Lower leg skin (tissue), 4 donors: ENCODE results near the gene GPR75. TPM values are rescaled to one million over a fixed set of nuclear protein-coding genes. Genes with fewer than 3 reads are reported as not detected.
"Not testable (repeated sequence)": the region's sequence is repeated elsewhere in the genome, so short reads cannot be mapped to it uniquely, and the experiment has no call there.

Experiments
- DNase-seq, 2 donors: peaks; one replicate each; pipeline ENCODE4 v3.0.0-alpha.2; 2019; ENCODE audit warnings: low spot score in 2 of 2
- H3K4me3 ChIP-seq: fragments of 200-600 bp; sonication (generic); 2 replicates; pipeline ENCODE4 v1.5.1; 2017; ENCODE audit warnings: mild to moderate bottlenecking, low read depth; ENCODE audit not compliant: poor library complexity, severe bottlenecking
- POLR2A ChIP-seq, 2 donors: fragments of 450-650 bp; IDR thresholded peaks; one replicate each; pipeline ENCODE4 v1.6.1; 2016 to 2017; ENCODE audit warnings: antibody characterized with exemption in 2 of 2, mild to moderate bottlenecking in 1 of 2, moderate library complexity in 1 of 2
- WGBS, 2 donors: methylation state at CpG; one replicate each; pipeline ENCODE4 v1.1.5; 2018; 5-methylcytosine and 5-hydroxymethylcytosine counted together
- intact Hi-C: fragments of 100-400 bp; cut with DNase I; formaldehyde crosslinking; loops from one replicate; pipeline ENCODE4 v1.15.0; 2023; ENCODE audit warnings: low total_unique reads
- total RNA-seq, 4 donors: library from RNA; depleted of rRNA; stranded (reverse); fragments of >200 nt; gene quantifications; one replicate each; pipeline ENCODE4 v1.1.0, GENCODE V29; 2016
- TF ChIP-seq, protein P1 (sequence below), 3 donors: fragments of 450-650 bp; IDR thresholded peaks; one replicate each; pipeline ENCODE4 v1.5.1; 2016; ENCODE audit warnings: antibody characterized with exemption in 3 of 3, mild to moderate bottlenecking in 3 of 3, moderate library complexity in 2 of 3

The GPR75 gene
- total RNA-seq, 4 donors from 2014 or later: 1.1 to 6.3 (median 2.2) TPM

DNA sequence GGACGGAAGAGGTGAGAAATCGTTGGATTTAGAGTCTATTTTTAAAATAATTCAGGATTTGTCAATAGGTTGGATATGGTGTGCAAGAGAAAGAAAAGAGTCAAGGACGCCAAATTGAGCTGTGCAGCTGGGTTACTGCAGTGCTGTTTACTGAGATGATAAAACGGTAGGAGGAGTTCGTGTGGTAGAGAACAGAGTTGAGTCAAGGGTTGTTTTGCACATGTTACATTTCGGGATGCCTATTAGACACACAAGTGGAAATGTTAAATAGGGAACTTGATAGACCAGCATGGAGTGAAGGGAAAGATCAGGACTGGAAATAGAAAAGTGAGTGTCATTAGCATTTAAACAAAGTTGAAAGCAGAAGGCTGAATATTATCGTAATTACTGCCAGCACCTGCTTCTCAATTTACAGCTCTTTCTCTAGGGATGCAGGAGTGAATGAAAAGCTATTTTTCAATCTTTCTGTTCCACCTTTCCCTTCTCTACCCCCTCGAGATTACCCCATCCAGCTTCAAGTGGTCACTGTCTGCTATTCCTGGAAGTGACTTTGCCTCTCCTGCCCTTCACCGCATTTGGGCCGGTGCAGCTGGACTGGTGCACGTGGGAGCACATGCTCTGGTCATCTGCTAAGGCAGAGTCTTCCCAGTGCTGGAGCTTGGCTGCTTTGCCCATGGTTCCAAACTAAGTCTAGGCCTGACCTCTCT lies 30.3 kb downstream of the GPR75 start:
- no peak for DNase-seq
- H3K4me3 ChIP-seq: no peak overlapping the region
- WGBS, 2 donors: 84 to 91% methylated on average over 11 of the region's 11 CpGs
- TF ChIP-seq, protein P1, sequence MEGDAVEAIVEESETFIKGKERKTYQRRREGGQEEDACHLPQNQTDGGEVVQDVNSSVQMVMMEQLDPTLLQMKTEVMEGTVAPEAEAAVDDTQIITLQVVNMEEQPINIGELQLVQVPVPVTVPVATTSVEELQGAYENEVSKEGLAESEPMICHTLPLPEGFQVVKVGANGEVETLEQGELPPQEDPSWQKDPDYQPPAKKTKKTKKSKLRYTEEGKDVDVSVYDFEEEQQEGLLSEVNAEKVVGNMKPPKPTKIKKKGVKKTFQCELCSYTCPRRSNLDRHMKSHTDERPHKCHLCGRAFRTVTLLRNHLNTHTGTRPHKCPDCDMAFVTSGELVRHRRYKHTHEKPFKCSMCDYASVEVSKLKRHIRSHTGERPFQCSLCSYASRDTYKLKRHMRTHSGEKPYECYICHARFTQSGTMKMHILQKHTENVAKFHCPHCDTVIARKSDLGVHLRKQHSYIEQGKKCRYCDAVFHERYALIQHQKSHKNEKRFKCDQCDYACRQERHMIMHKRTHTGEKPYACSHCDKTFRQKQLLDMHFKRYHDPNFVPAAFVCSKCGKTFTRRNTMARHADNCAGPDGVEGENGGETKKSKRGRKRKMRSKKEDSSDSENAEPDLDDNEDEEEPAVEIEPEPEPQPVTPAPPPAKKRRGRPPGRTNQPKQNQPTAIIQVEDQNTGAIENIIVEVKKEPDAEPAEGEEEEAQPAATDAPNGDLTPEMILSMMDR (IDR thresholded peaks at IDR 0.05): no peak
- no peak for TF ChIP-seq POLR2A (IDR thresholded peaks at IDR 0.05)
- intact Hi-C loops: no loop called here

- DNase-seq: no peak
- WGBS, 2 donors: 94 to 98% methylated on average over 4 of the region's 4 CpGs
- H3K4me3 ChIP-seq: no peak overlapping the region
- no peak for TF ChIP-seq POLR2A (IDR thresholded peaks at IDR 0.05)
- TF ChIP-seq, protein P1 (IDR thresholded peaks at IDR 0.05): no peak
- intact Hi-C loops: no loop called here
Measured at GRCh38 chr2:53828331-53828730, 31.4 kb downstream of the GPR75 start.

GRCh38 chr2:53827398-53828175 lies 32.2 kb downstream of the GPR75 start:
- no peak for DNase-seq
- TF ChIP-seq, protein P1 (IDR thresholded peaks at IDR 0.05): no peak
- no peak for TF ChIP-seq POLR2A (IDR thresholded peaks at IDR 0.05)
- intact Hi-C loops: no loop called here
- H3K4me3 ChIP-seq: no peak overlapping the region
- WGBS, 2 donors: 75 to 82% methylated on average over 3 of the region's 3 CpGs

DNA sequence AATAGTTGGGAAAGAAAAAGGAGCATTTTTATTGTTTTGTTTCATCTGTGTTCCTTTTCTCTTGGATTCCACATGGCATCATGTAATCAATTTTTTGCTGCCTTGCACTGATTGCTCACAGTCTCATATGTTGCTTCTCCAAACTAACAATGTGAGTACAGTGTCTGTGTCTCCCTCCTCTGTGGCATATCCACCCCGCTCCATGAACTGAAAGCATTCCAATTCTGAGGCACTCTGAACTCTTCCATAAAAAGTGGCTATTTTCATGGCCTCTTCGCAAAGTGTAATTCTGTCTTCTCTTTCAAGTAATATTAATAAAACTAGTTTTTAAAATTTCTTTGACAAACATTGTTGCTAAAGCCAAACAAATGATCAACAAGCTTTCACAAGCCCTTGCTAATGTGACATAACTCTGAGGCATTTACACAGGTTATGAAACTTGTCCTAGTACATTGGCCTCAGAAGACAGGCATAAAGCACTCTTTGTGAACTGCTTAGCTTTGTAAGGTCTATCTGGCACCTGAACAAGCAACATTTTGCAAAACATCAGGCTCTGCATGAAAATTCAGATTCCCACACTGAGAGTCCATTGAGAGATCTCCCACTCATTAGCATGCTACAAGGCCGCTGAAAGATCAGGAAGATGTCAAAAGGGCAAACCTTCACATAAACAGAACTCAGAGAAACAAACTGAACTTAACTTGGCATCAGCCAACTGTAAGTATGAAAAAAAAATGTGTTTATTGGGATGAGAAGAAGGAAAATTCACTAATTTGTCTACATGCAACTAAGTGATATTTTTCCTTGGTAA lies 33.0 kb downstream of the GPR75 start:
- peak in 1 of 2 donors; percentile 62 for DNase-seq
- TF ChIP-seq, protein P1 (IDR thresholded peaks at IDR 0.05): no peak
- TF ChIP-seq POLR2A (IDR thresholded peaks at IDR 0.05): no peak
- no peak overlapping the region for H3K4me3 ChIP-seq
- WGBS, 2 donors: 35 to 56% methylated on average over 3 of the region's 3 CpGs
- intact Hi-C loops: no loop called here

- DNase-seq: no peak
- TF ChIP-seq, protein P1 (IDR thresholded peaks at IDR 0.05): no peak
- no peak for TF ChIP-seq POLR2A (IDR thresholded peaks at IDR 0.05)
- intact Hi-C loops: no loop called here
- H3K4me3 ChIP-seq: no peak overlapping the region
- whole genome bisulfite sequencing, 2 donors: 24 to 25% methylated on average over 1 of the region's 1 CpG
Measured at GRCh38 chr2:53826030-53826410, 33.7 kb downstream of the GPR75 start.

DNA sequence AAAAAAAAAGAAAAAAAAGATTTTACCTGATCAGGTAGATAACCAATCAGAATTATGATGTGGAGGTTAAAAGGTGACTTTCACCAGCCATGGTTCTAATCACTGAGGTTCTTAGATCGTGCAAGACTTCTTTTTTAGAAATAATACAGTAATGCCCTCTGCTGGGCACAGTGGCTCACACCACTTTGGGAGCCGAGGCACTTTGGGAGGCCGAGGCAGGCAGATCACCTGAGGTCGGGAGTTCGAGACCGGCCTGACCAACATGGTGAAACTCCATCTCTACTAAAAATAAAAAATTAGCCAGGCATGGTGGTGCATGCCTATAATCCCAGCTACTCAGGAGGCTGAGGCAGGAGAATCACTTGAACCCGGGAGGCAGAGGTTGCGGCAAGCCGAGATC lies 36.1 kb downstream of the GPR75 start:
- intact Hi-C loops, H3K4me3 ChIP-seq, DNase-seq: not testable (repeated sequence)
- WGBS, 2 donors: 85 to 92% methylated on average over 9 of the region's 9 CpGs
